Measurements from ENCODE around the gene GPR61. TPM values are rescaled to one million over a fixed set of nuclear protein-coding genes. Genes with fewer than 3 reads are reported as not detected.

Gene GPR61
- total and polyA plus RNA-seq, 7 experiments from 2014 or later: 0.05 to 0.58 (median 0.43) TPM; not detected in 1

DNA sequence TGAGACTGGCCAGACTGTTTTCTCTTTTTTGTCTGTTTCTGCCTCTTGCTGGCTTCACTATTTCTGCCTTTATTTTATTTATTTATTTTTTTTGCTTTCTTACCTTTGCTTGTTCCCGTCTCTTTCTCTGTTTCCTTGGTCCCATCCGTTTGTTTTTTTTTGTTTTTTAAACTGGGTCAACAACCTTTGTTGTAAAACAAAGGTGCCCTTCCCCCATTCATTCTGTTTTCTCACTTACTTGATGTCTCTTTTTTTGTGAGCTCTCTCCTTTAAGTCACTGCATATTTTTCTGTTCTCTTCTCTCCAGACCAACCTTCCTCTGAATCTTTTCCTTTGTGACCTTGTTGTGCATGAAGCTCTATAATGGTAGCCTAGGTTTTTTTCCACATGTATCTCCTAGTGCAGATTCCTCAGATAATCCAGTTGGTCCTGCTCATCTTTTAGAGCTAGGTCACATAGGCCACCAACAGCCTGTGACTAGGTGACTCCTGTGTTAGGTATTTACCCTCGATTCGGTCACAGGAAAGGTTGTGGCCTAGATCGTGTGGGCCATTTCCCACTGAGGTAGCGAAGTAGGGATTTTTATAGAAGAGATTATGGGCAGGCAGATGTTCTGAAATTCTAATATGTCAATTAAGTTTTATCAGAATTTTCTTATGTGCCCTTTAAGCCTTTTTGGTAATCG lies 24.7 kb downstream of the GPR61 start:
- Histone ChIP-seq H3K9me3 (ENCODE audit: control insufficient read depth in 2 of 3, low read length in 3 of 3) (no peaks in the 10 kb centered on the region), H3K27me3 (ENCODE audit: control insufficient read depth in 2 of 2, insufficient read depth in 2 of 2, low read length in 2 of 2) (no peaks in the 10 kb centered on the region), H3K27ac (ENCODE audit: low read depth, low read length) (no peak overlapping the region), H3K36me3 (ENCODE audit: control insufficient read depth in 2 of 3, insufficient read depth in 3 of 3, low read length in 3 of 3) (no peaks in the 10 kb centered on the region), H3K4me1 (ENCODE audit: control insufficient read depth in 2 of 2, insufficient read depth in 2 of 2, low read length in 2 of 2) (peaks cover 12 to 13% of the 10 kb centered on the region in 2 donors), H3K4me3 (ENCODE audit: low read length) (no peak overlapping the region)
- DNase-seq: no peak
- ChIA-PET POLR2A (interaction anchor here (1.1 to 1.7 kb wide), 3 partner anchors 9 to 46 kb away, joined by 3 to 6 read pairs (median 4); partner anchors contain the start of gene GNAI3), CTCF (interaction anchor here (1.0 kb wide), 1 partner anchor 75 kb away, joined by 4 read pairs; no protein-coding TSS in a partner anchor)
- Mint-ChIP-seq H3K9me3 (peaks cover 0 to 2% (median 0%) of the 10 kb centered on the region in 11 donors), H3K36me3 (peaks cover 0 to 5% (median 0%) of the 10 kb centered on the region in 5 donors), H3K27me3 (no peaks in the 10 kb centered on the region), H3K27ac (peak overlapping the region in 6 of 9 donors; percentile 16 to 66 (median 52)), H3K4me3 (peak overlapping the region in 4 of 10 donors; percentile 7 to 54 (median 27)), H3K4me1 (peaks cover 42 to 77% (median 64%) of the 10 kb centered on the region in 7 donors)
- no peak for ATAC-seq
- intact Hi-C loops (cut with micrococcal nuclease): loop anchor here in 1 of 2 donors (5.0 kb wide), 1 partner anchor 38 kb away; no protein-coding TSS in a partner anchor

DNA sequence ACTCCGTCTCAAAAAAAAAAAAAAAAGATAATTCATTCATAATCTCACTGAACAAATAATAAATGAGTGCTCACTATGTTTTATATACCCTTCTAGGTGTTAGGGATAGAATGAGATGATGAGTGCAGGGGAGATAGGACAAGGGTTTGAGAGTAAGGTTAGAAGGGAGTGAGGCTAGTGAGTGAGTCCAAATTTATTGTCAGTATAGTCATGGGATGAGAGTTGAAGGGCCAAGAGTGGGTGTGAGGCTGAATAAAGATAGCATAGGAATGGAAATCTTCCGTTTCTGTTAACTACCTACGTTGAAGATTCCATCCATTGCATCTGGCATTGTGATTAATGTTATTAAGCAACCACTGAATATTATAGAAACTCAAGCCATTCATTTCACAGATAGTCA lies 25.6 kb downstream of the GPR61 start:
- H3K4me1 Mint-ChIP-seq: peaks cover 35 to 68% (median 55%) of the 10 kb centered on the region in 7 donors
- H3K27me3 ChIP-seq (ENCODE audit: control insufficient read depth in 2 of 2, insufficient read depth in 2 of 2, low read length in 2 of 2): no peaks in the 10 kb centered on the region
- ChIA-PET POLR2A (interaction anchor here (1.1 to 1.7 kb wide), 2 partner anchors 10 to 46 kb away, joined by 3 to 4 read pairs; no protein-coding TSS in a partner anchor), CTCF (interaction anchor here (1.0 kb wide), 1 partner anchor 75 kb away, joined by 4 read pairs; no protein-coding TSS in a partner anchor)
- no peaks in the 10 kb centered on the region for H3K9me3 ChIP-seq (ENCODE audit: control insufficient read depth in 2 of 3, low read length in 3 of 3)
- H3K36me3 Mint-ChIP-seq: peaks cover 0 to 5% (median 0%) of the 10 kb centered on the region in 5 donors
- DNase-seq: no peak
- H3K4me3 Mint-ChIP-seq: no peak overlapping the region
- ATAC-seq: no peak
- intact Hi-C loops (cut with micrococcal nuclease): no loop called here
- H3K27ac ChIP-seq (ENCODE audit: low read depth, low read length): no peak overlapping the region
- no peak overlapping the region for H3K4me3 ChIP-seq (ENCODE audit: low read length)
- no peak overlapping the region for H3K27ac Mint-ChIP-seq
- H3K9me3 Mint-ChIP-seq: peaks cover 0 to 2% (median 0%) of the 10 kb centered on the region in 11 donors
- no peaks in the 10 kb centered on the region for H3K27me3 Mint-ChIP-seq
- peaks cover 4 to 13% of the 10 kb centered on the region in 2 donors for H3K4me1 ChIP-seq (ENCODE audit: control insufficient read depth in 2 of 2, insufficient read depth in 2 of 2, low read length in 2 of 2)
- H3K36me3 ChIP-seq (ENCODE audit: control insufficient read depth in 2 of 3, insufficient read depth in 3 of 3, low read length in 3 of 3): no peaks in the 10 kb centered on the region

DNA sequence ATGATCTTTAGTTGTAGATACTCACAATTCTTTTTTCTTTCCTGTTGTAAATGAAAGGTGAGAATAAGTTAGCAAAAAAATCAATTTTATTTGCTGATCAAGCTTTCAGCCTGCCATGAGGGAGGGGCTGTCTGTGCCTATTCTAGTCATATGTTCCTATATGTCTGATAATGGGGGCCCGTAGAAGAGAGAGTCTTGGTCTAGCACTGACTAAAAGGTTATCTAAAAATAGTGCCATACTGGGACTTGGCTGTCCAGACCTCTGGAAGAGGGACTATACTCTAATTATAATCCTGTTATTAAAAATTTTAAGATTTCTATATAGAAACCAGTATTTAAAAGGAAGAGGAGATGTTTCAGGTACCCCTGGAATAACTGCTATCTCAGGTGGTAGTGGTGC lies 27.3 kb downstream of the GPR61 start:
- Histone ChIP-seq H3K27ac (ENCODE audit: low read depth, low read length) (no peak overlapping the region), H3K4me1 (ENCODE audit: control insufficient read depth in 2 of 2, insufficient read depth in 2 of 2, low read length in 2 of 2) (peaks cover 7 to 13% of the 10 kb centered on the region in 2 donors), H3K27me3 (ENCODE audit: control insufficient read depth in 2 of 2, insufficient read depth in 2 of 2, low read length in 2 of 2) (no peaks in the 10 kb centered on the region), H3K9me3 (ENCODE audit: control insufficient read depth in 2 of 3, low read length in 3 of 3) (no peaks in the 10 kb centered on the region), H3K4me3 (ENCODE audit: low read length) (no peak overlapping the region), H3K36me3 (ENCODE audit: control insufficient read depth in 2 of 3, insufficient read depth in 3 of 3, low read length in 3 of 3) (no peaks in the 10 kb centered on the region)
- H3K27me3 Mint-ChIP-seq: no peaks in the 10 kb centered on the region
- ChIA-PET POLR2A (no interaction called here), CTCF (no interaction called here)
- H3K4me3 Mint-ChIP-seq: peak overlapping the region in 1 of 10 donors; percentile 3
- H3K27ac Mint-ChIP-seq: peak overlapping the region in 3 of 9 donors; percentile 3 to 54 (median 46)
- peaks cover 28 to 53% (median 37%) of the 10 kb centered on the region in 7 donors for H3K4me1 Mint-ChIP-seq
- no peaks in the 10 kb centered on the region for H3K9me3 Mint-ChIP-seq
- DNase-seq (no peak), ATAC-seq (no peak)
- intact Hi-C loops (cut with micrococcal nuclease): no loop called here
- peaks cover 0 to 5% (median 0%) of the 10 kb centered on the region in 5 donors for H3K36me3 Mint-ChIP-seq

DNA sequence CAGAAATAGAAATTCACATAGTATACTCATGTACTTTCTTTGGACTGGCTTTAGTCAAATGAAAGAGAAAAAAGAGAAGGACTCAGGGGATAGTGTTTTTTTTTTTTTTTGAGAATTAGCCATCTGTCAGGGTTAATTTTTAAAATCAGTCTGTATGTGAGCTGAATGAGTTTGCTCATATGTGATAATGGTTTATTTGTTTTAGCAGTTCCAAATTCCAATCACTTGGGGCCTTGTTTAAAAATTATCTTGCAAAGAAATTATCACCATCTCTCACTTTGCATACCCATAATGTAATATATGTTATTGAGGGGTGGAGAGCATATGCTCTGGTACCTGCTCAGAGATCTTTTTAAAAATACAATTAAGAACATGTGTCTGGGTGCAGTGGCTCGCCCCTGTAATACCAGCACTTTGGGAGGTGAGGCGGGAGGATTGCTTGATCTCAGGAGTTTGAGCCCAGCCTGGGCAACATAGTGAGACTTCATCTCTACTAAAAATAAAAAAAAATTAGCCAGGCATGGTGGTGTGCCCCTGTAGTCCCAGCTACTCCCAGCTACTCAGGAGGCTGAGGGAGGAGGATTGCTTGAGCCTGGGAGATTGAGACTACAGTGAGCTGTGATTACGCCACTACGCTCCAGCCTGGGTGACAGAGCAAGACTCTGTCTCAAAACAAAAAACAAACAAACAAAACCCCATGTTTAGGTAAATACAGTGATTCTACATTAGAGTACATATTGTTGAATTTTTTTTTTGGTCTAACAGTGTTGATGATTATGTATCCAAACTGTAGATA lies 28.4 kb downstream of the GPR61 start:
- no peaks in the 10 kb centered on the region for H3K9me3 ChIP-seq (ENCODE audit: control insufficient read depth in 2 of 3, low read length in 3 of 3)

DNA sequence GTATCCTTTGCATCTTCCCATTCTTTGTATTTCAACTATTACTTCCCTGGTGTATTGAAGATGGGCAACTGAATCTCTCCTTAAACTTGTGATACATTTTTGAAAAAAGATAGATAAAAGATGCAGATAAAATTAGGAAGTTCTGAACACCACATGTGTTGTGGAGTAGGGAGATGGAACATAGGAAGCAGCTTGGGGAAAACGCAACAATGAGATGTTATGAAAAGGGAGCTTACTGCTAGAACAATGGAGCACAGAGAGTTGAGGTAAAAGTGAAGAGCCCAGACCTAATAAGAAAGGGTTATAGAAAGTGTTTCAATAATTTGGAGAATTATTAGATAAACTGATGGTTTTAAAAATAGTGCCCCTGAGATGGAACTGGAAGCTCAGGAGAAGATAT lies 29.7 kb downstream of the GPR61 start:
- H3K4me1 Mint-ChIP-seq: peaks cover 24 to 39% (median 30%) of the 10 kb centered on the region in 7 donors
- intact Hi-C loops (cut with micrococcal nuclease): no loop called here

More for the DNA sequence above, 28.4 kb downstream of the GPR61 start:
- intact Hi-C loops (cut with micrococcal nuclease): no loop called here
- Mint-ChIP-seq H3K4me3 (peak overlapping the region in 1 of 10 donors; percentile 3), H3K36me3 (peaks cover 0 to 9% (median 0%) of the 10 kb centered on the region in 5 donors), H3K27me3 (no peaks in the 10 kb centered on the region), H3K27ac (peak overlapping the region in 7 of 9 donors; percentile 3 to 46 (median 23)), H3K9me3 (no peaks in the 10 kb centered on the region), H3K4me1 (peaks cover 30 to 50% (median 36%) of the 10 kb centered on the region in 7 donors)
- Histone ChIP-seq H3K4me1 (ENCODE audit: control insufficient read depth in 2 of 2, insufficient read depth in 2 of 2, low read length in 2 of 2) (peaks cover 7 to 13% of the 10 kb centered on the region in 2 donors), H3K27ac (ENCODE audit: low read depth, low read length) (no peak overlapping the region), H3K4me3 (ENCODE audit: low read length) (no peak overlapping the region), H3K27me3 (ENCODE audit: control insufficient read depth in 2 of 2, insufficient read depth in 2 of 2, low read length in 2 of 2) (no peaks in the 10 kb centered on the region), H3K36me3 (ENCODE audit: control insufficient read depth in 2 of 3, insufficient read depth in 3 of 3, low read length in 3 of 3) (no peaks in the 10 kb centered on the region)
- POLR2A ChIA-PET: interaction anchor here (1.0 kb wide), 1 partner anchor 20 kb away, joined by 3 read pairs; the partner anchor contains the start of gene GNAI3
- CTCF ChIA-PET: no interaction called here
- ATAC-seq (no peak), DNase-seq (no peak)

DNA sequence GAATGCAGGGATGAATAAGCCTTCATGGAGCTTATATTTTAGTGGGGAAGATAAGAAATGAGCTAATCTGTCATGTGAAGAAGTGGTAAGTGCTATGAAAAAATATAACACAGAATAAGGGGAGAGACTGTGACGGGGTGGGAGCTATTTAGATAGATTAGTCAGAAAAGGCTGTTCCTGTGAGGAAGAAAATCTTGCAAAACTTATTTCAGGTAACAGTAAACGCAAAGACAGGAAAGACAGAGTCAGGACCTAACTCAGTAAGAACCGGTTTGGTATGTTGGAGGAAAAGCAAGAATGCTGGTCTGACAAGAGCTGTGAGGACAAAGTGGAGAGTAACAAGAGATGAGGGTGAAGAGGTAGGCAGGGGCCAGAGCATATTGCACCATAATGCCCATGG lies 30.7 kb downstream of the GPR61 start:
- Histone ChIP-seq H3K4me3 (ENCODE audit: low read length) (no peak overlapping the region), H3K27ac (ENCODE audit: low read depth, low read length) (no peak overlapping the region), H3K4me1 (ENCODE audit: control insufficient read depth in 2 of 2, insufficient read depth in 2 of 2, low read length in 2 of 2) (peaks cover 4 to 6% of the 10 kb centered on the region in 2 donors), H3K9me3 (ENCODE audit: control insufficient read depth in 2 of 3, low read length in 3 of 3) (no peaks in the 10 kb centered on the region), H3K27me3 (ENCODE audit: control insufficient read depth in 2 of 2, insufficient read depth in 2 of 2, low read length in 2 of 2) (no peaks in the 10 kb centered on the region), H3K36me3 (ENCODE audit: control insufficient read depth in 2 of 3, insufficient read depth in 3 of 3, low read length in 3 of 3) (peaks cover 0 to 8% (median 0%) of the 10 kb centered on the region in 3 experiments)
- ChIA-PET POLR2A (no interaction called here), CTCF (interaction anchor here (0.6 to 2.1 kb wide), 2 partner anchors 69 to 223 kb away, joined by 4 to 6 read pairs; no protein-coding TSS in a partner anchor)
- Mint-ChIP-seq H3K4me3 (no peak overlapping the region), H3K9me3 (no peaks in the 10 kb centered on the region), H3K4me1 (peaks cover 20 to 30% (median 23%) of the 10 kb centered on the region in 7 donors), H3K36me3 (peaks cover 0 to 12% (median 0%) of the 10 kb centered on the region in 5 donors), H3K27me3 (no peaks in the 10 kb centered on the region), H3K27ac (no peak overlapping the region)
- ATAC-seq (no peak), DNase-seq (no peak)
- intact Hi-C loops (cut with micrococcal nuclease): no loop called here

More for the DNA sequence above, 29.7 kb downstream of the GPR61 start:
- no peak for DNase-seq
- H3K9me3 Mint-ChIP-seq: no peaks in the 10 kb centered on the region
- POLR2A ChIA-PET: no interaction called here
- no peaks in the 10 kb centered on the region for H3K27me3 ChIP-seq (ENCODE audit: control insufficient read depth in 2 of 2, insufficient read depth in 2 of 2, low read length in 2 of 2)
- H3K27me3 Mint-ChIP-seq: no peaks in the 10 kb centered on the region
- H3K9me3 ChIP-seq (ENCODE audit: control insufficient read depth in 2 of 3, low read length in 3 of 3): no peaks in the 10 kb centered on the region
- peaks cover 0 to 6% (median 0%) of the 10 kb centered on the region in 5 donors for H3K36me3 Mint-ChIP-seq
- H3K36me3 ChIP-seq (ENCODE audit: control insufficient read depth in 2 of 3, insufficient read depth in 3 of 3, low read length in 3 of 3): no peaks in the 10 kb centered on the region
- no peak overlapping the region for H3K4me3 ChIP-seq (ENCODE audit: low read length)
- CTCF ChIA-PET: interaction anchor here (0.7 to 2.1 kb wide), 2 partner anchors 71 to 950 kb away, joined by 6 read pairs; no protein-coding TSS in a partner anchor
- H3K27ac Mint-ChIP-seq: no peak overlapping the region
- ATAC-seq: no peak
- no peak overlapping the region for H3K4me3 Mint-ChIP-seq
- H3K4me1 ChIP-seq (ENCODE audit: control insufficient read depth in 2 of 2, insufficient read depth in 2 of 2, low read length in 2 of 2): peaks cover 6 to 7% of the 10 kb centered on the region in 2 donors
- H3K27ac ChIP-seq (ENCODE audit: low read depth, low read length): no peak overlapping the region
